AG20443 (cell line): ENCODE results near the gene ARNT2.

Experiments
- DNase-seq: peaks from one replicate; pipeline ENCODE4 v3.0.0; 2012; ENCODE audit warnings: low spot score, mixed read lengths

ARNT2 gene

GRCh38 chr15:80442728-80443403 is 38.7 kb downstream of the ARNT2 start:
- no peak for DNase-seq

- no peak for DNase-seq
Measured at GRCh38 chr15:80444680-80445251, 40.6 kb downstream of the ARNT2 start.

DNA sequence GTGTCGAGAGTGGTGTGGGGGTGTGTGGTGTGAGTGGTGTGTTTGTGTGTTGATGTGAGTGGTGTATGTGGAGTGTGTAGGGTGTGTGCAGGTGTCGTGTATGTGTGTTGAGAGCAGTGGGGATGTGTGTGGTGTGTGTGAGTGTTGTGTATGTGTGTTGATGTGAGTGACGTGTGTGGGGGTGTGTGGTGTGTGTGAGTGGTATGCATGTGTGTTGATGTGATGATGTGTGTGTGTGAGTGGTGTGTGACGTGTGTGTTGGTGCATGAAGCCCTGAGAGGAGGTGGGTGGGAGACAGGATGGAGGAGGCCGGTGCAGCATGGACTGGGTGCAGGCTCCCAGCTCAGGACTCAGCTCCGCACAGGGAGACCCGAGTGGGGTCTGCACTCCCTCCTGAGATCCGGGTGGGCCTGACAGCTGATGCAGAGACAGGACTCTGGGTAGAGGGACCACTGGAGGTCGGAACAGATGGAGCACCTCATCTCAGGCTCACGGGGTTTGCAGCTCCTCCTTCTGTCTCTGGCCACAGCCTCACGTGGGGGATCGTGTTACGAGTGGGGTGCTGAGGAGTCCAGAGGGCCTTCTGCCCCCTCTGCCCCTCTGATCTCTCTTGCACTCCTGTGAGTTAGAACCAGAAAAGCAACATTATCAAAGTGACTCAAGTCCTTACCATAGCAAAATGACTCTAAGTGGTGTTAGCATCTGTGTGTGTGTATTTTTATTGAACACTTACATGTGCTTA is 41.3 kb downstream of the ARNT2 start:
- no peak for DNase-seq

- no peak for DNase-seq
Measured at GRCh38 chr15:80447077-80447476, 42.9 kb downstream of the ARNT2 start.

- no peak for DNase-seq
Measured at GRCh38 chr15:80449825-80450224, 45.6 kb downstream of the ARNT2 start.

DNA sequence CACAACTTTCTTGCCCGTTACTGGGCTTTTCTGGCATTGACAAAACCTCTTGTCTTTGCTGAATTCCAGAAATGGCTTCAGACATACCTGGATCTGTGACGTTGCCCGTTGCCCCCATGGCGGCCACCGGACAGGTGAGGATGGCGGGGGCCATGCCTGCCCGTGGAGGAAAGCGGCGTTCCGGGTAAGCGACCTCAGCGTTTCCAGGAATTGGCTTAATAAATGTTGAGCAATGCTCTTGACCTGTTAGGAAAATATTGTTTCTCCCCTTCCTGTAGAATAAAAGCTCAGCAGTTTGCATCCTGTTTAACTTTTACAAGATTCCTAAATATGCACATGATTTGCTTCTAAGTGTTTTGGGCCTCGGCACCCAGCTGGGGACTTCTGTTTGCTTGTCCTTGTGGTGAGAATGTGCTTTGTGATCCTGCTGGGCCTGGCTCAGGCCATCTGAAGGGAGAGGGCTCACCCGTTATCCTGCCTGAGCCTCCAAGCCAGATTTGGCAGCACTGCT is 46.7 kb downstream of the ARNT2 start:
- no peak for DNase-seq

GRCh38 chr15:80452166-80452565 is 48.0 kb downstream of the ARNT2 start:
- DNase-seq: no peak

GRCh38 chr15:80455051-80455648 is 51.0 kb downstream of the ARNT2 start:
- peak; percentile 32 for DNase-seq

GRCh38 chr15:80455668-80456442 is 51.7 kb downstream of the ARNT2 start:
- peak; percentile 88 for DNase-seq

- DNase-seq: peak; percentile 39
Measured at GRCh38 chr15:80456517-80457492, 52.6 kb downstream of the ARNT2 start.

DNA sequence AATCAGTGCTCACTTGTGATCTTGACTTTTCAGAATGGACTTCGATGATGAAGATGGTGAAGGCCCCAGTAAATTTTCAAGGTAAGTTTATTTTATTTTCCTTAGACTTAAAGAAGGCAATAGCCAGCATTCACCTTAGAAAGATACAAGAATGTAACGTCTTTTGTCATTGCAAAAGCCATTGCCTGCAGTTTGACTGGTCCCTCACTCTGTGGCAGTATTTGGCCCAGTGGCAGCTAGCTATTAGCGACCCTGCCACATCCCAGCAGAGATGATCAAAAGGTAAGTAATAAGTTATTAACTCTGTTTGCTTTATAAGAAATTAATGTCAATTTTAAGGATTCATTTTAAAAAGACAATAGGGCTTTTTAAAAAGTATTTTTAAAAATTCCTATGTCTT is 53.7 kb downstream of the ARNT2 start:
- DNase-seq: no peak

GRCh38 chr15:80458580-80458979 is 54.4 kb downstream of the ARNT2 start:
- DNase-seq: no peak

DNA sequence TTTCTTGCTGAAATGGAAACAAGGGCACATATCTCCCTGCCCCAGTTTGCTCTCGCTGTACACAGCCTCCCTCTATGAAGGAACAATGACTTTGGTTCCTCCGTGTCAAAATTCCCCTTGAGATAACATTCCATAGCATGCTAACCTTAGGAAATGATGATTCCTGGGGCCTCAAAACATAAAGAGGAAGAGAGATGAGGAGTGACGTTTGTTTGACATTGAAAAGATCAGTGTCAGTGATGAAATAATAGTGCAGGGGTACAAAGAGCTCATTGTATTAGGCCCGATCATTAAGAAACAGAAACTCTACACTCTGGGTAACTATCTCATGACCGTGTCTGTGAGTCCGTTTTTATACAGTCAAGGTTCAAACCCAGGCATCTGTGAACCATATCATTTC is 55.2 kb downstream of the ARNT2 start:
- DNase-seq: no peak

DNA sequence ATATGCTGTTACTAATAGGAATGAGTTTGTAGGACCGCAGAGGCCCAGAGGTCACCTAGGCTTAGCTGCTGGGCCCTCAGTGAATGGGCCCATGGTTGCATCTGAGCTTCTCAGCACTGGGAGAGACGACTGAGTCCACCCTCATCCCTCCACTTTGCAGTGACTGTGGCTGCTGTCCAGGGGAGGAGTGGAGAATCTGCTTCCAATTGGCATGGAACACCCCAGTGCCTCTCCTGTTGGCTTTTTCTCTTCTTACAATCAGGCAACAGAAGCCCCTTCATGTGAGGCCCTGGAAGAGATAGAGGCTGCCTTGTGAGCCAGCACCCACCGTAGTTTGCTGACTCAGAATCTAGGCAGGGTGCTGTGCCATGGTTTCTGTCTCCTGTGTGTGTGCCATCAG is 55.6 kb downstream of the ARNT2 start:
- DNase-seq: no peak

GRCh38 chr15:80461356-80462095 is 57.3 kb downstream of the ARNT2 start:
- no peak for DNase-seq

GRCh38 chr15:80462111-80462510 is 57.9 kb downstream of the ARNT2 start:
- no peak for DNase-seq

GRCh38 chr15:80462836-80463512 is 58.8 kb downstream of the ARNT2 start:
- DNase-seq: no peak

GRCh38 chr15:80464951-80465625 is 60.9 kb downstream of the ARNT2 start:
- no peak for DNase-seq

DNA sequence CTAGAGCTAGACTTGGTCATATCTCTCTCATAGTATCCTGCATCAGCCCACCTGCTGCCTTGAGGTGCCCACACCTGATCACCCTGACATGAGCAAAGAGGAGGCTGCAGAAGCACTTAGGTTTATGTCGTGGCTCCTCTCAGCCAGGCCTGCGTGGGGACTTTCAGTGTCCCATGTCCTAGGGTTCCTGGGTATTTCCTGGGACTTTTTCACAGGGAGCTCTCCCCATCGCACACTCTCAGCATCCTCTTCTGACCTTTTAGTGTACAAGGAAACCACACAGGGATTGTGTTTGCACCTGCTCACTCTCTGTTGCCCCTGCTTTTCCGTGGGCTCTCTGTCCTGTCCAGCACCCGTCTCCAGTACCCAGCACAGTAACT is 61.4 kb downstream of the ARNT2 start:
- no peak for DNase-seq
